ENCODE measurements around the gene HESX1. TPM values are rescaled to one million over a fixed set of nuclear protein-coding genes. Genes with fewer than 3 reads are reported as not detected.

The HESX1 gene
- total and polyA plus RNA-seq, 9 of the 15 experiments (the other 6 are each of a cell fraction or from before 2014, with no cell fraction given): 0.16 to 1.2 (median 0.76) TPM

- no peak for TF ChIP-seq MAZ (CRISPR knock-in tag; conservative IDR thresholded peaks at IDR 0.05 in 1 of 2, IDR thresholded peaks at IDR 0.05 in 1 of 2)
- no peak for TF ChIP-seq ZNF311 (CRISPR knock-in tag; IDR thresholded peaks at IDR 0.05)
- TF ChIP-seq CTBP1 (IDR thresholded peaks at IDR 0.05; ENCODE audit: borderline replicate concordance): no peak
- TF ChIP-seq NCOA2 (IDR thresholded peaks at IDR 0.05; ENCODE audit: partially characterized antibody in 2 of 2): no peak
- TF ChIP-seq ZNF41 (CRISPR knock-in tag; conservative IDR thresholded peaks at IDR 0.05): no peak
- no peak for TF ChIP-seq ZNF431 (CRISPR knock-in tag; IDR thresholded peaks at IDR 0.05)
- no peak for TF ChIP-seq MAFK (IDR thresholded peaks at IDR 0.05; ENCODE audit: low read length)
- no peak for TF ChIP-seq XRCC3 (IDR thresholded peaks at IDR 0.05)
Measured at GRCh38 chr3:57151749-57152148, 48.0 kb downstream of the HESX1 start (continued).

GRCh38 chr3:57151021-57151449 is 48.7 kb downstream of the HESX1 start:
- in situ Hi-C loops (cut with MboI) (no loop called here), intact Hi-C loops (cut with micrococcal nuclease) (no loop called here)
- H3K79me2 ChIP-seq (ENCODE audit: control insufficient read depth, insufficient read depth, low read length): no peaks in the 10 kb centered on the region
- H2AFZ ChIP-seq (ENCODE audit: low read depth, low read length): no peak overlapping the region
- no peaks in the 10 kb centered on the region for H3K4me1 ChIP-seq (replicated peaks in 1 of 2; ENCODE audit: control insufficient read depth in 2 of 2, insufficient read depth in 2 of 2, low read length in 2 of 2)
- H3K9me3 ChIP-seq (replicated peaks; ENCODE audit: control insufficient read depth, insufficient read depth, low read depth, low read length): no peaks in the 10 kb centered on the region
- POLR2A ChIA-PET: no interaction called here
- H3K36me3 ChIP-seq (ENCODE audit: control insufficient read depth, insufficient read depth, low read length): no peaks in the 10 kb centered on the region
- no peak for FAIRE-seq
- H3K27ac ChIP-seq (ENCODE audit: extremely low read depth, low read depth, low read length): no peak overlapping the region
- no peak for DNase-seq (ENCODE audit: extremely low read depth in 1 of 4, low spot score in 3 of 4)
- 0% methylated on average over 2 of the region's 2 CpGs for WGBS (ENCODE audit: insufficient coverage, low coverage, missing lambda C conversion rate)
- H3K9me1 ChIP-seq (ENCODE audit: control insufficient read depth, insufficient read depth, low read length): no peaks in the 10 kb centered on the region
- peaks cover 4 to 29% of the 10 kb centered on the region in 2 experiments; a peak in 3 of 5 replicates for H3K27me3 ChIP-seq (ENCODE audit: control insufficient read depth in 2 of 2, insufficient read depth in 2 of 2, low read length in 2 of 2)
- BruUV-seq (replicated peaks): no TSS peak
- ATAC-seq: no peak
- H3K4me2 ChIP-seq (ENCODE audit: insufficient read depth, low read length): no peak overlapping the region
- CTCF ChIA-PET (ENCODE audit: low intra/inter-chr PET ratio): no interaction called here
- TF ChIP-seq CREBBP (IDR thresholded peaks at IDR 0.05; ENCODE audit: low read depth, low read length): no peak
- H3K9ac ChIP-seq (ENCODE audit: insufficient read depth in 1 of 2, low read depth in 2 of 2, low read length in 2 of 2): no peak overlapping the region
- H3K4me3 ChIP-seq: no peak overlapping the region
- no peaks in the 10 kb centered on the region for H4K20me1 ChIP-seq (replicated peaks; ENCODE audit: control insufficient read depth, insufficient read depth, low read length)
